Panc1 (cell line): ENCODE data around the gene CEACAM16.

Experiments
- CTCF ChIP-seq: fragments of 450-650 bp; IDR thresholded peaks from 2 replicates; pipeline ENCODE4 v1.5.1; 2017; ENCODE audit warnings: mild to moderate bottlenecking
- POLR2AphosphoS5 ChIP-seq: IDR thresholded peaks from 2 replicates; pipeline ENCODE4 v1.6.1; 2012; ENCODE audit warnings: mild to moderate bottlenecking, low read depth, low read length, moderate library complexity
- REST ChIP-seq, 2 experiments: IDR thresholded peaks; 2 replicates each; pipeline ENCODE4 v1.6.1; 2011 to 2012; ENCODE audit warnings: low read depth in 2 of 2, control low read depth in 1 of 2, low read length in 1 of 2, mild to moderate bottlenecking in 1 of 2, moderate library complexity in 1 of 2; ENCODE audit not compliant: insufficient read depth in 1 of 2

GRCh38 chr19:44742330-44743061 lies 43.5 kb downstream of the CEACAM16 start:
- TF ChIP-seq CTCF (no peak), POLR2AphosphoS5 (no peak), REST (IDR thresholded peaks at IDR 0.05; ENCODE audit: insufficient read depth in 1 of 2, low read depth in 2 of 2, low read length in 1 of 2) (no peak)
